IPS-11a (cell line): Measurements from ENCODE around the gene PNPLA7.
"Not testable (repeated sequence)": the region's sequence is repeated elsewhere in the genome, so short reads cannot be mapped to it uniquely, and the experiment has no call there.

ENCODE experiments used
- H3K4me3 ChIP-seq: one replicate; pipeline ENCODE4 v1.5.1; 2013; ENCODE audit warnings: low read depth, low read length, control low read depth

The PNPLA7 gene

GRCh38 chr9:137452761-137453642 lies 97.2 kb downstream of the PNPLA7 start:
- H3K4me3 ChIP-seq: no peak overlapping the region

- H3K4me3 ChIP-seq: no peak overlapping the region
Observed at GRCh38 chr9:137452006-137452760, 98.0 kb downstream of the PNPLA7 start.

- not testable (repeated sequence) for H3K4me3 ChIP-seq
Observed at GRCh38 chr9:137451264-137452005, 98.8 kb downstream of the PNPLA7 start.

- not testable (repeated sequence) for H3K4me3 ChIP-seq
Observed at GRCh38 chr9:137450539-137451222, 99.5 kb downstream of the PNPLA7 start.

GRCh38 chr9:137449931-137450538 lies 100.2 kb downstream of the PNPLA7 start:
- no peak overlapping the region for H3K4me3 ChIP-seq

- no peak overlapping the region for H3K4me3 ChIP-seq
Observed at GRCh38 chr9:137449081-137449844, 100.9 kb downstream of the PNPLA7 start.

GRCh38 chr9:137448602-137448962 lies 101.6 kb downstream of the PNPLA7 start:
- no peak overlapping the region for H3K4me3 ChIP-seq

GRCh38 chr9:137447722-137448601 lies 102.2 kb downstream of the PNPLA7 start:
- H3K4me3 ChIP-seq: no peak overlapping the region

- no peak overlapping the region for H3K4me3 ChIP-seq
Observed at GRCh38 chr9:137446851-137447471, 103.2 kb downstream of the PNPLA7 start.

- no peak overlapping the region for H3K4me3 ChIP-seq
Observed at GRCh38 chr9:137445930-137446431, 104.2 kb downstream of the PNPLA7 start.

GRCh38 chr9:137445275-137445807 lies 104.9 kb downstream of the PNPLA7 start:
- no peak overlapping the region for H3K4me3 ChIP-seq

GRCh38 chr9:137444106-137444790 lies 106.0 kb downstream of the PNPLA7 start:
- H3K4me3 ChIP-seq: no peak overlapping the region

- peak overlapping the region; percentile 18 for H3K4me3 ChIP-seq
Observed at GRCh38 chr9:137441935-137442321, 108.3 kb downstream of the PNPLA7 start.

GRCh38 chr9:137441289-137441934 lies 108.8 kb downstream of the PNPLA7 start, which contains the start of gene ENTPD8:
TSS of gene ENTPD8 (minus strand) at chr9:137441357. CDS start at chr9:137438285, 3,072 bp downstream.
- H3K4me3 ChIP-seq: peak within 1 kb of the TSS; percentile 18

GRCh38 chr9:137439158-137439714 lies 111.0 kb downstream of the PNPLA7 start:
- no peak overlapping the region for H3K4me3 ChIP-seq

- H3K4me3 ChIP-seq: no peak overlapping the region
Observed at GRCh38 chr9:137438591-137439157, 111.5 kb downstream of the PNPLA7 start.
